Stromal cell of bone marrow (primary cell): ENCODE results near the gene CTXND2.
"Not testable (repeated sequence)": the region's sequence is repeated elsewhere in the genome, so short reads cannot be mapped to it uniquely, and the experiment has no call there.

Source experiments
- DNase-seq: peaks from one replicate; pipeline ENCODE4 v3.0.0-alpha.2; 2012; ENCODE audit warnings: low read depth

Gene CTXND2

GRCh38 chr1:150893336-150893913 is 6.5 kb downstream of the CTXND2 start:
- no peak for DNase-seq

- DNase-seq, result no peak
Observed at GRCh38 chr1:150895618-150896017, 8.7 kb downstream of the CTXND2 start.

GRCh38 chr1:150899795-150900194 is 12.9 kb downstream of the CTXND2 start:
- DNase-seq, result not testable (repeated sequence)

- DNase-seq, result no peak
Observed at GRCh38 chr1:150902346-150902745, 15.4 kb downstream of the CTXND2 start.

- no peak for DNase-seq
Observed at GRCh38 chr1:150902751-150903150, 15.8 kb downstream of the CTXND2 start.

DNA sequence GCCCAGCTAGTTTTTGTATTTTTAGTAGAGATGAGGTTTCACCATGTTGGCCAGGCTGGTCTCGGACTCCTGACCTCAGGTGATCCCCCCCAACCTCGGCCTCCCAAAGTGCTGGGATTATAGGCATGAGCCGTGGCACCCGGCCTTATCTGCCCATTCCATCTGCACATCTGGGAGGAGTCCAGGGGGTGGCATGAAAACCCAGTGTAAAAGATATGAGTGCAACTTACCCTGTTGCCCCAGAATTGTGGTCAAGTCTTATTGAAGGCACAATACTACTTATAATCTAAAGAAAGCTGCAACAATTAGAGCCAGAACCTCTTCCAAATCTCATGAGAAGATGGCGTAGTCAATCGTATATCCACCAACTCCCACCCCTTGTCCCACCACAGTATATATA is 18.4 kb downstream of the CTXND2 start:
- no peak for DNase-seq

- no peak for DNase-seq
Observed at GRCh38 chr1:150906329-150906728, 19.4 kb downstream of the CTXND2 start.

DNA sequence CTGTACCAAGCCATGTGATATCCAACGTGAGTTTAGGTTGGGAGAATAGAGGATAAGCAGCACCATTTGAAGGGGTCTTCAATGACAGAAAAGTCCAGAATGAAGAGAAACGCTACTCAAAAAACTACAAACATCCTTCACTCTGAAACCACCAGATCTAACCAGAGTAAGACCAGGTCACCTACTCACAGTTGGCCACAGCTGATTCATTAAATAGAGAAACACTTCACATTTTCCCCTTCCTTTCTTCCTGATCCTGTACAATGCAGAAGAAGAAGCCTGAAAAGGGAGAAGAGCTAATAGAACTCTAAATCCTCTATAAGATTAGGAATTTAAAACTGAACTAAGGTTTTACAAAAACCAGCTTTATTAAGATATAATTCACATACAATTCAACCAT is 19.9 kb downstream of the CTXND2 start:
- no peak for DNase-seq

- no peak for DNase-seq
Observed at GRCh38 chr1:150909585-150910180, 22.7 kb downstream of the CTXND2 start.

DNA sequence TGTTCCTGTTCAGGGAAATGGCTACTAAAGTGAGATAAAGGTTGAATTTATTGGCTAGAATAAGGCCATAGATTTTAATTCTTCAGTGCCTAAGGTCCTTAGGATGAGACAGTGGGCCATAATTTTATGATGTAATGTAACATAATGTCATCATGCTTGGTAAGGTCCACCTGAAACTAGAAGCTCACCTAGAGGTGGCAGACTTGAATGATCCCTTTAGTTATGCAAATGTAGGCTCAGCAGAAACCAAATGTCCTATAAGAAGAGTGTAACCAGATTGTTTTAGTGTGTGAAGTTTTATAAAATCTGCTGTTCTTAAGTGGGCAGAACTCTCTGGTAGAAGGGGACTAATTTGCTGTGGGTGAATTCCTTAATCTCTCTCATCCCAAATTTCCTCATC is 25.7 kb downstream of the CTXND2 start:
- DNase-seq, result no peak

GRCh38 chr1:150917387-150917786 is 30.5 kb downstream of the CTXND2 start:
- DNase-seq, result no peak

DNA sequence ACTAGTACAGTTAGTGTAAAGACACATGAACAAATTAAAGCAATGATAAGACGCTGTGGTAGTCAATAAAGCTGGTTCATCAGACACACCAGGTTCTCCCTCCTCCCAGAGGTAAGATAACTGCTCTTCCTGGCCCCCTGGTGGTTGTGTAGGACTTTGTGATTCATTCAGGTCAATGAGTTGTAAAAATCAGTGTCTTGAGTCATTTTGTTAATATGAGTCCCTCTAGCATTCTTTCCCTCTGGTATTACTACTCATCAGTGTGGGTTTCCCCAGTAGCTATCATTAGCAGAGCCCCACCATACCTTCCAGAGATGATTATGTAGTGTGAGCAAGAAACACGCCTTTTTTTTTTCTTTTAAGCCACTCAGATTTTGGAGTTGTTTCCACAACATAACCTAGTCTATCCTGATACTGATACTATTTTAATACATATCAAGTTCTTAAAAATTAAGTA is 35.6 kb downstream of the CTXND2 start:
- peak; percentile 84 for DNase-seq

DNA sequence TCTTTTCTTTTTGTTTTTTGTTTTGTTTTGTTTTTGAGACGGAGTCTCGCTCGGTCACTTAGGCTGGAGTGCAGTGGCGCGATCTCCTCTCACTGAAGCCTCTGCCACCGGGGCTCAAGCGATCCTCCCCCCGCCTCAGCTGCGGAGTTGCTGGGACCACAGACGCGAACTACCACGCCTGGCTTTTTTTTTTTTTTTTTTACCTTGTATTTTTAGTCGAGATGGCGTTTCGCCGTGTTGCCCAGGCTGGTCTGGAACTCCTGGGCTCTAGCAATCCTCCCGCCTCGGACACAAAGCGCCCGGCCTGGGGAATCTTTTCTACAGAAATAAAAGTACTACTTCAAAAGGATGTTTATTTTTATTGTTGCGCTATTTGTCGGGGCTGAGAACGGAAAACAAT is 38.1 kb downstream of the CTXND2 start:
- no peak for DNase-seq

DNA sequence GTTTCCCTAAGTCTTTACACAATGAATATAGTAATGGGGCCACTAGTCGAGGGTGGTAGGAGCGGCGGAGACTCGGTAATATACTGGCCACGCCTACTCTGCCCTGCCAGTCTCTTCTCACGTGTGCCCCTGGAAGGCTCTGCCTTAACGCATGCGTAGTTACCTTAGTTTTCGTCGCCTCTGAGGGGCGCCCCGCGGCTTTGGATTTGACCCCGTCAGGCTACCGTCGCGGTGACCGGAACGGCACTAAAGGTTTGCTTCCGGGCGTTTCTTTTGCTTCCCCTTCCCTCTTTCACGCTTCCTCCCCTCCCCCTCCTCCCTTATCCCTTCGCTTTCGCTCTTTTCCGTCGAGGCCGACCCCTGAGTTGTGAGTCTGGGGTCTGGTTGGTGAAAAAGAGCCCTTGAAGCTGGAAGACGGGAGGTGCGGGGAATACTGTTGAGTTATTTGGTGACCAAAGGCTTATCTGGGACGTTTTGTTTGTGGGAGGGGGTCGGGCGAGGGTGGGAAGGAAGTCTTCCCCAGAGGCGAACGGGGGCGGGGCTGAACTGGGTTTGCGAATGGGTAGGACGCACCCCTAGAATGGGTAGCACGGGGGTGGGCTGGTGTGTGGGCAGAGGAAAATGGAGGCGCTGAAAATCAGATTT is 39.3 kb downstream of the CTXND2 start, which contains the start of gene SETDB1:
Gene SETDB1 (plus strand): TSS at position 267 of the 645 bp plus-strand sequence. CDS start 1,352 bp downstream, outside the sequence.
- DNase-seq, result peak; percentile 94

DNA sequence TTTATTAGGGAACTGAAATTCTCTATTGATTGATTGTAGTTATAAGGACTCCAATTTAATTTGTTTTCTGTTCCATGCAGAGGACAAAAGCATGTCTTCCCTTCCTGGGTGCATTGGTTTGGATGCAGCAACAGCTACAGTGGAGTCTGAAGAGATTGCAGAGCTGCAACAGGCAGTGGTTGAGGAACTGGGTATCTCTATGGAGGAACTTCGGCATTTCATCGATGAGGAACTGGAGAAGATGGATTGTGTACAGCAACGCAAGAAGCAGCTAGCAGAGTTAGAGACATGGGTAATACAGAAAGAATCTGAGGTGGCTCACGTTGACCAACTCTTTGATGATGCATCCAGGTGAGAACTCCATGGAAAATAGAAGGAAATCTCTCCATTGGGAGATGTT is 40.7 kb downstream of the CTXND2 start:
- no peak for DNase-seq

GRCh38 chr1:150928286-150928685 is 41.4 kb downstream of the CTXND2 start:
- DNase-seq, result no peak

DNA sequence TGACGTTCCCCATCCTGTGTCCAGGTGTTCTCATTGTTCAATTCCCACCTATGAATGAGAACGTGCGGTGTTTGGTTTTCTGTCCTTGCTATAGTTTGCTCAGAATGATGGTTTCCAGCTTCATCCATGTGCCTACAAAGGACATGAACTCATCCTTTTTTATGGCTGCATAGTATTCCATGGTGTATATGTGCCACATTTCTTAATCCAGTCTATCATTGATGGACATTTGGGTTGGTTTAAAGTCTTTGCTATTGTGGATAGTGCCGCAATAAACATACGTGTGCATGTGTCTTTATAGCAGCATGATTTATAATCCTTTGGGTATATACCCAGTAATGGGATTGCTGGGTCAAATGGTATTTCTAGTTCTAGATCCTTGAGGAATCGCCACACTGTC is 41.8 kb downstream of the CTXND2 start:
- not testable (repeated sequence) for DNase-seq

DNA sequence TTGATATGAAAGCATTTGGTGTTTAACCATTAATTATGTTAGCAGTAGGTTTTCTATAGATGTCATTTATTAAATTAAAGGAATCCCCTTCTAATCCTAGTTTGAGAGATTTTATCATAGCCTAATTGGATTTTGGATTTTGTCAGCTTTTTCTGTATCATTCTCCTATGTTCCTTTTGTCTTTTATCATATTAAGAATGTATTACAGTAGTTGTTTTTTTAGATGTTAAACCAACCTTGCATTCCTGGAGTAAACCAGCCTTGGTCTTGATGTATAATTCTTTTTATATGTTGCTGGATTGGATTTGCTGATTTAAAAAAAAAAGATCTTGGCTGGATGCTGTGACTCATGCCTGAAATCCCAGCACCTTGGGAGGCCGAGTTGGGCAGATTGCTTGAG is 44.8 kb downstream of the CTXND2 start:
- no peak for DNase-seq

GRCh38 chr1:150944856-150945255 is 57.9 kb downstream of the CTXND2 start:
- no peak for DNase-seq

- no peak for DNase-seq
Observed at GRCh38 chr1:150954708-150955107, 67.8 kb downstream of the CTXND2 start.

DNA sequence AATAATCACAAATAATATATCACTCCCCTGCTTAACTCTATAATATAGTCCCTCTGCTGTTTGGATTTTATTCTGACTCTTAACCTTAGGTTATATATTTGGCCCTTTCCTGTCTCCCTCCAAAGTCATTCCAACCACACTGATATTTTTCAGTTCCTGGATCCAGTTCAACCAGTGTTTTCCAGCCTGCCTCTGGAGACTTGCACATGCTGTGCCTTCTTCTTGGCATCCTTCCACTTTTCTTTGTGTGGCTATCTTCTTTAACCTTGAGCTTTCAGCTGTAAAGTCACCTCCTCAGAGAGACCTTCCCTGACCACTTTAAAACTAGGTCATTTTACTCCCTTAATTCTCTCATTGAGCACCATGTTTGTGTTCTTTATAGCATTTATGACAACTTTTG is 68.3 kb downstream of the CTXND2 start:
- DNase-seq, result no peak

GRCh38 chr1:150957666-150958065 is 70.7 kb downstream of the CTXND2 start:
- DNase-seq, result no peak

DNA sequence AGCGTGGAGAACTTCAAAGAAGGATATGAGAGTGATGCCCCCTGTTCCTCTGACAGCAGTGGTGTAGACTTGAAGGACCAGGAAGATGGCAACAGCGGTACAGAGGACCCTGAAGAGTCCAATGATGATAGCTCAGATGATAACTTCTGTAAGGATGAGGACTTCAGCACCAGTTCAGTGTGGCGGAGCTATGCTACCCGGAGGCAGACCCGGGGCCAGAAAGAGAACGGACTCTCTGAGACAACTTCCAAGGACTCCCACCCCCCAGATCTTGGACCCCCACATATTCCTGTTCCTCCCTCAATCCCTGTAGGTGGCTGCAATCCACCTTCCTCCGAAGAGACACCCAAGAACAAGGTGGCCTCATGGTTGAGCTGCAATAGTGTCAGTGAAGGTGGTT is 73.7 kb downstream of the CTXND2 start:
- no peak for DNase-seq

- DNase-seq, result no peak
Observed at GRCh38 chr1:150961756-150962155, 74.8 kb downstream of the CTXND2 start.
